CD4-positive, alpha-beta T cell treated with Interleukin-1 beta for 1 hour (primary cell): ENCODE measurements around the gene MOCOS.

Source experiments
- DNase-seq, 2 donors: peaks; one replicate each; pipeline ENCODE4 v3.0.0-alpha.2; 2020 to 2022

Gene MOCOS

GRCh38 chr18:36308711-36309435 lies 121.6 kb downstream of the MOCOS start:
- no peak for DNase-seq

GRCh38 chr18:36309436-36310391 lies 122.4 kb downstream of the MOCOS start:
- no peak for DNase-seq

- no peak for DNase-seq
Measured at GRCh38 chr18:36311026-36311570, 123.8 kb downstream of the MOCOS start.

GRCh38 chr18:36312806-36313395 lies 125.6 kb downstream of the MOCOS start:
- DNase-seq = no peak

- DNase-seq = no peak
Measured at GRCh38 chr18:36314098-36314497, 126.8 kb downstream of the MOCOS start.

- DNase-seq = no peak
Measured at GRCh38 chr18:36314754-36315153, 127.5 kb downstream of the MOCOS start.

- no peak for DNase-seq
Measured at GRCh38 chr18:36315736-36316135, 128.4 kb downstream of the MOCOS start.

- DNase-seq = no peak
Measured at GRCh38 chr18:36316246-36316645, 128.9 kb downstream of the MOCOS start.
